C1 segment of cervical spinal cord (tissue), 14 donors: Measurements from ENCODE around the gene TNK2.
"Not testable (repeated sequence)": the region's sequence is repeated elsewhere in the genome, so short reads cannot be mapped to it uniquely, and the experiment has no call there.

ENCODE experiments used
- DNase-seq, 14 donors: peaks; one replicate each; lab custom pipeline; 2025; lab: John Stamatoyannopoulos, UW

The TNK2 gene

DNA sequence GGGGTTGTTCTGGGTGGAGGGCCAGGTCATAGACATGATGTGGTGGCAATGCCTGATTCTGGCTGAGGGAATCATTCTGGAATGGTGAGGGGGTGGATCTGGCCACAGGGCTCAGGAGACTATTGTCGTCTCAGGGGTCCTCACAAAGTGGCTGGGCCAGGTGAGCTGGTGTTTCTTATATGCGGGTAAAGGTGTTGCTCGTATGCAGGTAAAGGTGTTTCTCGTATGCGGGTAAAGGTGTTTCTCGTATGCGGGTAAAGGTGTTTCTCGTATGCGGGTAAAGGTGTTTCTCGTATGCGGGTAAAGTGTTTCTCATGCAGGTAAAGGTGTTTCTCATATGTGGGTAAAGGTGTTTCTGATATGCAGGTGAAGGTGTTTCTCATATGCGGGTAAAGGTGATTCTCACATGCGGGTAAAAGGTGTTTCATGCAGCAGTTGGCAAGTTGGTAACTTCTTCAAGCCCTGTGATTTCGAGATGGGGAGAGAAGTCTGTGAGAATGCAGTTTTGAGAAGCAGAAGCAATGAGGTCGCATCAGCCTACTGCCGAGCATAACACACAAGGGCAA is 86.1 kb downstream of the TNK2 start:
- no peak for DNase-seq

DNA sequence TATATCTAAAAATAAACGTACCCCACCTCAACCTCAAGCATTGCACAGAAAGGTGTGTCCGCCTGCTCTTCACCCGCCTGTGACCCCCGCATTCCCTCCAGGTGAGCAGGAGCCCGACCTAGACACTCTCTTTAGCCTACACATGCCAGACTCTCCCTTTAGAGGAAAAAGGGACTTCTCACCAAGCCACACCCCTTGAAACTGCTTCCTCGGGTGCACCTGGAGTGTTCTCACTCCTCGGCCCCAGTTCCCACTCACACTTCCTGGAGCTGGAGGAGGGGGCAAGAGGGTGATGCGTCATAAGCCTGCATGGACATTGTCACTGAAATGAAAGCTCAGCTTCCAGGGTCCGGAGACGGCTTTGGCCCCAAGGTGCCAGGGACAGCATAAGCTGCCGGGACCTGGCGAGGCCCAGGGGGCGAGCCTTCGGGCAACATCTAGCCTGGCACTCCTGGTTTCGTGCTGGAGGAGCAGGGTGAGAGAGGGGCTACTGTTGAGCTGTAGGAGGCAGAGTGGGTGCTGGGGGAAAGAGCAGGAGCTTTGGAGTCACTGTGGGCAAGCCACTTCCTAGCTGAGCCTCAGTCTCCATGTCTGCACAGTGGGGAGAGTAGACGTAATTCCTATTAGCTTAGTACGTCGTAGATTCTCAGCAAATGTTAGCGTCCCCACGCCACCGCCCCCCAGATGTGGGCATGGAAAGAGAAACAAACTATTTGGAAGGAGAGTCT is 86.8 kb downstream of the TNK2 start:
- no peak for DNase-seq

DNA sequence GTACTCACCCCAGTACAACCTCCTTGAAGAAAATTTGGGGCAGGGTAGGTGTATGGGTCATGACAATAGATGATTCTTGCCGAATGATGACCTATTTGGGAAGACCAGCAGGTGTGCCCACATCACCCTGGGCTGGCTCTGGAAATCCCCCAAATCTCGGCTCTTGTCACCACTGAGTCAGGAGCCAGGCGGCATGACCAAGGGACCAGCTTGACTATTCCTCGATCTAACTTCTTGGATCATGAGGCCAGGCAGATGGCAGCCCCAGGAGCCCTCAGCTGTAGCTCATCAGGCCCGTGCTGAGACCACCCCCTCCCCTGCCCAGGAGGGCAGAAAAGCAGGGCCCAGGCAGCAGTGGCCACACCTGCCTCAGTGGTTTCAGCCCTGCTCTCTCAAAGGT is 87.5 kb downstream of the TNK2 start:
- DNase-seq, result no peak

DNA sequence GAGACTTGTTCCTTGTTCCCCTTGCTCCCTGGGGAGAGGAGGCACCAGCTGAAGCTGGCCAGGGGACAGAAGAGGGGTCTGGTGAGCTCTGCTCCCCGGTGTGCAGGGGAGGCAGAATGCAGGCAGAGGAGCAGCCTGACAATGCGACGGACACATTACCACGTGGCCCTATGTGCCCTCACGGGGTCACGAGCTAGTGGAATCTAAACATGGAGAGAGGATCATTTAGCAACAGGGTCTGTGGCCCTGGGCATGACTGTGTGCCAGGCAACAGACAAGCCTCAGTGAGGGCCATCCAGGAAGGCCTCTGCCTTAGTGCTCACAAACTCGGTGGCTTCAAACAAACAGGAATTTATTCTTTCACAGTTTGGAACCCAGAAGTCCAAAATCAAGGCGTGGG is 88.2 kb downstream of the TNK2 start:
- no peak for DNase-seq

DNA sequence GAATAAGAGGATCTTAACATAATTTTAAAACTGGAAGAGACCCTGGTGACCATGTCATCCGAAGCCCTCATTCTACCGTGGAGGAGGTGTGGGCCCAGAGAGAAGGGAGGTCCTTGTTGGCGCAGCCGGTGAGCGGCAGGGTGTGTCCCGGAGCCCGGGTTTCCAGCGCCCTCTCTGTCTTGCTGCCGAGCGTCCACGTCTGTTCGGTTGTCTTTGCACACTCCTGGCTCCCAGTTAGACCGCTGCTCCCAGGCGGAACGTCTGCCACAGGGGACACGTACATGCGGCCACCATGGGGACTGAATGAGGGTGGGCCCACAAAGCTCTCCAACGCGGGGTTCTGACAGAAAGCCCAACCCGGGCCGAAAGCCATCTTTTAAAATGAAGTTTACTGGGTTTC is 90.0 kb downstream of the TNK2 start:
- DNase-seq, result no peak

DNA sequence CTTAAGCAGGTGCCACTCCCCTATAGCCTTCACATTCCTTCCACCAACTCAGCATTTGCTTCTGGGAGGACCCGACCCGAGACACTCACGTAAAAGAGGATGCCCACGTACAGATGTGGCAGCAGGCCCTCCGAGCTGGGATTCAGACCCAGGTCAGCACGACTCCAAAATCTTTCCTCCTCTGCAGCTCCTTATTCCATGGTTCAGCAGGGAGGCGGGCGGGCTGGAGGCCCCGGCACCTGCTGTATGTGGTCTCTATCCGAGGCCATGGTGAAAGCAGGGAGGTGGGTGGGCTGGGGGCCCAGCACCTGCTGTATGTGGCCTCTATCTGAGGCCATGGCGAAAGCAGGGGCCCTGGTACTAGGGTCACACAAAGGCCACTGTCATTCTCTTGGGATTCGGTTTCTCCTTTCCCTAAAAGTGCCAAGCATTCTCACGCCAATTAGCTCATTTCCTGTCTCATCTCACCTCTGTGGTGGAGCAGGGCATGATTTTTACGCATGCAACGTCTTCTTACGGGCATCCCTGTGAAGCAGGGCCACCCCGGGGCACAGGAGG is 90.7 kb downstream of the TNK2 start:
- no peak for DNase-seq

DNA sequence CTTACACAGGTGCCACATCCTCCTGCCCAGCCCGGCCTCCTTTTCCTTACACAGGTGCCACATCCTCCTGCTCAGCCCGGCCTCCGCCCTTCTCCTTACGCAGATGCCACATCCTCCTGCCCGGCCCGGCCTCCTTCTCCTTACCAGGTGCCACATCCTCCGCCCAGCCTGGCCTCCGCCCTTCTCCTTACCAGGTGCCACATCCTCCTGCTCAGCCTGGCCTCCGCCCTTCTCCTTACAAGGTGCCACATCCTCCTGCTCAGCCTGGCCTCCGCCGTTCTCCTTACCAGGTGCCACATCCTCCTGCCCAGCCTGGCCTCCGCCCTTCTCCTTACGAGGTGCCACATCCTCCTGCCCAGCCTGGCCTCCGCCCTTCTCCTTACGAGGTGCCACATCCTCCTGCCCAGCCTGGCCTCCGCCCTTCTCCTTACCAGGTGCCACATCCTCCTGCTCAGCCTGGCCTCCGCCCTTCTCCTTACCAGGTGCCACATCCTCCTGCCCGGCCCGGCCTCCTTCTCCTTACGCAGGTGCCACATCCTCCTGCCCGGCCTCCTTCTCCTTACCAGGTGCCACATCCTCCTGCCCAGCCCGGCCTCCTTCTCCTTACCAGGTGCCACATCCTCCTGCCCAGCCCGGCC is 92.0 kb downstream of the TNK2 start:
- not testable (repeated sequence) for DNase-seq

DNA sequence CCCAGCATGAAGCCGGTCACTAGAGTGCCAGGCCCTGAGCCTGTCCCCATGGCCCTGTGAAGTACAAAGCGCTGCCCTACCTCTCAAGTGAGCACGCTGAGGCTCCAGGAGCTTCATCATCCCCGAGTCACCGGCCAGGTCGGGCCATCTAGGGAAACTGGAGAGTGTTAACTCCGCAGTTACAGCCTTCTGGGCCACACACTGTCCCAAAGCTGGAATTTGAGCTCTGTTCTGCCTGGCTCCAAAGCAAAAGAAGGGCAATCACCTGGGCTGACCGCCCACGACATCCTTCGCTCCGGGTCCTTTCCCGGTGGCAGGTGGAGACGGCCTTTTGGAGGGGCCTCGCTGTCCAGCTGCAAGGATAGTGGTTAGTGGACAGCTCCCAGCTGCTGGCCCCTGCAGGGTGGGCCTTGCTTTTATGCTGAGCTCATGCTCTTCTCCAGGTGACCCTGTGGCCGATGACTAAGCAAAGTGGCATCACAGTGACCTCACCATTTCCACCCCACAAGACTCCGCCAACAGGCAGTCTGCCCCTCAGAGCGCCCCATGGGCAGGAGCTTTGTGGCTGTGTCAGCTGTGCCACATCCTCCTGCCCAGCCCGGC is 93.1 kb downstream of the TNK2 start:
- DNase-seq, result no peak

DNA sequence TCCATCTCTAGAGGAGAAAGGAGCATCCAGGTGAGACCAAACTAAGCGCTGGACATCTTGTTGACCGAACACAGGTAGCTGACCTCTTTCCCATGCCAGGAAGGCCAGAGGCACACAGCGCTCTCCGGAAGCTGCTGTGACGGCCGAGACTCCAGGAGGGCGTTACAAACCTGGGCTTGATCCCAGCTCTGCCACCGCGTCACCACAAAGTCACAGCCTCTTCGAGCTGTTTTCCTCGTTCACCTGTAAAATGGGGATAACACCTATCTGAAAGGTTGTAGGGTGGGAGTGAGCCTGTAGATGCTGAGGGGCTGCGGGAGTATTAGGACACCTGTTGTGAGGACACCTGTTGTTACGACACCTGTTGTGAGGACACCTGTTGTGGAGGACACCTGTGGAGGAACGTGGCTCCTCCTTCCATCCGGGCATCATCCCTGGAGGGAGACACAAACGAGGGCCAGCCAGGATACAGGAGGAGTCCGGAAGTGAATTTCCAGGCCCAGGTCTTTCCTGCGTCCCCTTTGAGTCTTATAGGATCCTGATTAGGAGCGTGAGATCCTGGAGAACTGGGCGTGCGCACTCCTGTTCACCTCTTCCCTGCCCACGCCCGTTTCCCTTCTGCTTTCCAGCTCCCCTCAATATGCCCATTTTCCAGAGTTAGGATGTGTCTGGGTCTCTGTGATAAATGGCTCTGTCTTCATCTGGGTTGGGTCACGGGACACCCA is 94.3 kb downstream of the TNK2 start:
- no peak for DNase-seq
